Suprapubic skin (tissue), 3 donors: Measurements from ENCODE around the gene PANX1.

Experiments used
- EP300 ChIP-seq: sonication (generic); formaldehyde crosslinking; IDR thresholded peaks from one replicate; pipeline ENCODE4 v1.6.1; 2017; ENCODE audit warnings: antibody characterized with exemption
- POLR2A ChIP-seq, 2 donors: fragments of 450-650 bp; IDR thresholded peaks; one replicate each; pipeline ENCODE4 v1.6.1; 2017; ENCODE audit warnings: antibody characterized with exemption in 2 of 2, mild to moderate bottlenecking in 2 of 2, moderate library complexity in 2 of 2
- TF ChIP-seq, protein P1 (sequence below), 2 donors: fragments of 200-600 bp in 1 of 2; fragments of 450-650 bp in 1 of 2; sonication (generic) in 1 of 2; IDR thresholded peaks; one replicate each; pipeline ENCODE4 v1.5.1; 2016 to 2019; ENCODE audit warnings: antibody characterized with exemption in 2 of 2, mild to moderate bottlenecking in 1 of 2, moderate library complexity in 1 of 2

DNA sequence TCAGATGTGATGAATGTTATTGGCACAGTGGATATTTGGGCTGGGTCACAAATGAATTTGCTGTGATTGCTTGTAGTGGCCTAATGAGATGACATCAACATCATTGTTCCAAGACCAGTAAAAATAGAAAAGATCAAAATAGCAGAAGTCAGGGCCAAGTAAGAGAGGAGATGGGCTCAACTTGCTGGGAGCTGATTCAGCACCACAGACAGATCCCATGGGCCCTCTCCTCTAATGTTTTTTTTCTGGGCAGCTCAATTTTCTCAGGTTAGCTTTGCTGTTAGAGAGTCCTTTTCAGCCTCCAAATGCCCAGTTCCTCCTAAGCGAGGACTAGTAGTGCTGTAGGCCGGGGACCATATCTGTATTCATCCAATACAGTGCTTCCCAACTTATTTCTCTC, 89.7 kb downstream of the PANX1 start:
- TF ChIP-seq, protein P1, sequence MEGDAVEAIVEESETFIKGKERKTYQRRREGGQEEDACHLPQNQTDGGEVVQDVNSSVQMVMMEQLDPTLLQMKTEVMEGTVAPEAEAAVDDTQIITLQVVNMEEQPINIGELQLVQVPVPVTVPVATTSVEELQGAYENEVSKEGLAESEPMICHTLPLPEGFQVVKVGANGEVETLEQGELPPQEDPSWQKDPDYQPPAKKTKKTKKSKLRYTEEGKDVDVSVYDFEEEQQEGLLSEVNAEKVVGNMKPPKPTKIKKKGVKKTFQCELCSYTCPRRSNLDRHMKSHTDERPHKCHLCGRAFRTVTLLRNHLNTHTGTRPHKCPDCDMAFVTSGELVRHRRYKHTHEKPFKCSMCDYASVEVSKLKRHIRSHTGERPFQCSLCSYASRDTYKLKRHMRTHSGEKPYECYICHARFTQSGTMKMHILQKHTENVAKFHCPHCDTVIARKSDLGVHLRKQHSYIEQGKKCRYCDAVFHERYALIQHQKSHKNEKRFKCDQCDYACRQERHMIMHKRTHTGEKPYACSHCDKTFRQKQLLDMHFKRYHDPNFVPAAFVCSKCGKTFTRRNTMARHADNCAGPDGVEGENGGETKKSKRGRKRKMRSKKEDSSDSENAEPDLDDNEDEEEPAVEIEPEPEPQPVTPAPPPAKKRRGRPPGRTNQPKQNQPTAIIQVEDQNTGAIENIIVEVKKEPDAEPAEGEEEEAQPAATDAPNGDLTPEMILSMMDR (IDR thresholded peaks at IDR 0.05), result no peak
- no peak for TF ChIP-seq POLR2A (IDR thresholded peaks at IDR 0.05)
- TF ChIP-seq EP300, result no peak
